ENCODE measurements around the gene ICAM5.

ICAM5 gene

GRCh38 chr19:10289167-10289835 lies 451 bp upstream of the ICAM5 start:
- H3K9ac ChIP-seq (ENCODE audit: low read depth, low read length): no peak overlapping the region
- no peaks in the 10 kb centered on the region for H3K36me3 ChIP-seq (ENCODE audit: control insufficient read depth, insufficient read depth, low read length)
- H3K4me3 ChIP-seq (ENCODE audit: low read depth, low read length): peak overlapping the region; percentile 79
- peaks cover 2% of the 10 kb centered on the region for H3K4me1 ChIP-seq (ENCODE audit: control insufficient read depth, insufficient read depth, low read length)
- no peaks in the 10 kb centered on the region for H3K9me3 ChIP-seq (ENCODE audit: control insufficient read depth, insufficient read depth, low read length)
- H3K27me3 ChIP-seq (ENCODE audit: control insufficient read depth, insufficient read depth, low read length): peaks cover 82% of the 10 kb centered on the region

DNA sequence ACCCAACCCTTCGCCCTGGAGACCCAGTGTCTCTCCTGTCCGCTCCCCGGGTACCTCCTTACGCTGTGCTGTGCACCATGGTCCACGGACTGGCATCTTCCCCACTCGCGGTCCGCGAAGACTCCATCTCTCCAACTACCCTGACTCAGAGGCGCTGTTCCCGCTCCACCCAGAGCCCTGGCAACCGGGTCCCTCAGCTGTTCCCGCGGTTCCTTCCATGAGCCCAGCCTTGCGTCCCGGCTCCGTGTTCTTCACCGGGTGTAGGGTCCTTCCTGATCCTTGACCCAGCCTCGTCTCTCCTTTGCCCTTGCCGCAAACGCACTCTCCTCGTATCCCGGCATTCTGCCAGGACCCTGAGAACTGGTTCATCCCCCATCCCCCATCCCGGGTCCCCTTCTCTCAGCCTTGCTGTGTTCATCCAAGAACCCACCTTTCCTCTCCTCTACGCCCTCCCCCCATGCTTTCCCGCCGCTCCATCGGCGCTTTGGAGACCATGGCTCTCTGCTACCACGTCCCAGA lies 664 bp downstream of the ICAM5 start:
- H3K9me3 ChIP-seq (ENCODE audit: control insufficient read depth, insufficient read depth, low read length): no peaks in the 10 kb centered on the region
- peaks cover 2% of the 10 kb centered on the region for H3K4me1 ChIP-seq (ENCODE audit: control insufficient read depth, insufficient read depth, low read length)
- H3K4me3 ChIP-seq (ENCODE audit: low read depth, low read length): peak overlapping the region; percentile 79
- H3K27me3 ChIP-seq (ENCODE audit: control insufficient read depth, insufficient read depth, low read length): peaks cover 89% of the 10 kb centered on the region
- no peaks in the 10 kb centered on the region for H3K36me3 ChIP-seq (ENCODE audit: control insufficient read depth, insufficient read depth, low read length)
- no peak overlapping the region for H3K9ac ChIP-seq (ENCODE audit: low read depth, low read length)

- Histone ChIP-seq H3K9me3 (ENCODE audit: control insufficient read depth, insufficient read depth, low read length) (no peaks in the 10 kb centered on the region), H3K4me1 (ENCODE audit: control insufficient read depth, insufficient read depth, low read length) (peaks cover 2% of the 10 kb centered on the region), H3K27me3 (ENCODE audit: control insufficient read depth, insufficient read depth, low read length) (peaks cover 93% of the 10 kb centered on the region)
These were observed 1.3 kb downstream of the ICAM5 start for GRCh38 chr19:10290876-10291553.

GRCh38 chr19:10291554-10292205 lies 1.9 kb downstream of the ICAM5 start:
- no peaks in the 10 kb centered on the region for H3K36me3 ChIP-seq (ENCODE audit: control insufficient read depth, insufficient read depth, low read length)
- H3K4me1 ChIP-seq (ENCODE audit: control insufficient read depth, insufficient read depth, low read length): no peaks in the 10 kb centered on the region
- no peaks in the 10 kb centered on the region for H3K9me3 ChIP-seq (ENCODE audit: control insufficient read depth, insufficient read depth, low read length)
- peaks cover 92% of the 10 kb centered on the region for H3K27me3 ChIP-seq (ENCODE audit: control insufficient read depth, insufficient read depth, low read length)
- no peak overlapping the region for H3K9ac ChIP-seq (ENCODE audit: low read depth, low read length)
- peak overlapping the region; percentile 79 for H3K4me3 ChIP-seq (ENCODE audit: low read depth, low read length)

More at GRCh38 chr19:10290876-10291553, 1.3 kb downstream of the ICAM5 start:
- no peaks in the 10 kb centered on the region for H3K36me3 ChIP-seq (ENCODE audit: control insufficient read depth, insufficient read depth, low read length)
- no peak overlapping the region for H3K9ac ChIP-seq (ENCODE audit: low read depth, low read length)
- peak overlapping the region; percentile 79 for H3K4me3 ChIP-seq (ENCODE audit: low read depth, low read length)

GRCh38 chr19:10292206-10292788 lies 2.5 kb downstream of the ICAM5 start:
- no peak overlapping the region for H3K9ac ChIP-seq (ENCODE audit: low read depth, low read length)
- H3K9me3 ChIP-seq (ENCODE audit: control insufficient read depth, insufficient read depth, low read length): no peaks in the 10 kb centered on the region
- peaks cover 91% of the 10 kb centered on the region for H3K27me3 ChIP-seq (ENCODE audit: control insufficient read depth, insufficient read depth, low read length)
- H3K4me1 ChIP-seq (ENCODE audit: control insufficient read depth, insufficient read depth, low read length): no peaks in the 10 kb centered on the region
- H3K4me3 ChIP-seq (ENCODE audit: low read depth, low read length): peak overlapping the region; percentile 79
- no peaks in the 10 kb centered on the region for H3K36me3 ChIP-seq (ENCODE audit: control insufficient read depth, insufficient read depth, low read length)

DNA sequence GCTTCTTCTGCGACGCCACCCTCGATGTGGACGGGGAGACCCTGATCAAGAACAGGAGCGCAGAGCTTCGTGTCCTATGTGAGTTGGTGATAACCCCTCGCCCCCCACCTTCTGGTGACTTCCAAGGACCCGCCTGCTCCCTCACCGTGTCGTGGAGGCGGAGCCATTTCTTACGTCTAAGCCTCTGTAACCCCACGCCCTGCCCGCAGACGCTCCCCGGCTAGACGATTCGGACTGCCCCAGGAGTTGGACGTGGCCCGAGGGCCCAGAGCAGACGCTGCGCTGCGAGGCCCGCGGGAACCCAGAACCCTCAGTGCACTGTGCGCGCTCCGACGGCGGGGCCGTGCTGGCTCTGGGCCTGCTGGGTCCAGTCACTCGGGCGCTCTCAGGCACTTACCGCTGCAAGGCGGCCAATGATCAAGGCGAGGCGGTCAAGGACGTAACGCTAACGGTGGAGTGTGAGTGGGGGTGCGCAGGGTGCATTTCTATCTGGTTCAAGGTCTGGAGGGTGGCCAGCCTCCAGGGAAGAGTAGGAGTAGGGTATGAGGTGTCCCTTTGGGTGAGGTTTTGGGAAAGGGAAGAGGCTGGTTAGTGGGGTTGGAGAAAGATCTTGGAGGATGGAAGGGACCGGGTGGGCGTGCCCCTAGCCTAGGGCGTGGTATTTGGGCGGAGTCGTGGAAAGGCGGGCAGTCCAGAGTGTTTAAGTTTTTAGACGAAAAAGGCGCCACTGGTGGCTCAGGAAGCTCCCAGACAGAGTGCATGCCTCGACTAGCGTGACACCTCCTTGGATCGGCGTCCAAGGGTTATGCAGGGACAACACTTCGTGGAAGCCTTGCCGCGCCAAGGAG lies 3.3 kb downstream of the ICAM5 start:
- peak overlapping the region; percentile 57 for H3K4me3 ChIP-seq (ENCODE audit: low read depth, low read length)
- no peak overlapping the region for H3K9ac ChIP-seq (ENCODE audit: low read depth, low read length)
- peaks cover 84% of the 10 kb centered on the region for H3K27me3 ChIP-seq (ENCODE audit: control insufficient read depth, insufficient read depth, low read length)
- H3K9me3 ChIP-seq (ENCODE audit: control insufficient read depth, insufficient read depth, low read length): no peaks in the 10 kb centered on the region
- H3K4me1 ChIP-seq (ENCODE audit: control insufficient read depth, insufficient read depth, low read length): no peaks in the 10 kb centered on the region
- no peaks in the 10 kb centered on the region for H3K36me3 ChIP-seq (ENCODE audit: control insufficient read depth, insufficient read depth, low read length)

- H3K4me1 ChIP-seq (ENCODE audit: control insufficient read depth, insufficient read depth, low read length): no peaks in the 10 kb centered on the region
- H3K9me3 ChIP-seq (ENCODE audit: control insufficient read depth, insufficient read depth, low read length): no peaks in the 10 kb centered on the region
- no peaks in the 10 kb centered on the region for H3K36me3 ChIP-seq (ENCODE audit: control insufficient read depth, insufficient read depth, low read length)
- H3K4me3 ChIP-seq (ENCODE audit: low read depth, low read length): peak overlapping the region; percentile 26
- H3K27me3 ChIP-seq (ENCODE audit: control insufficient read depth, insufficient read depth, low read length): peaks cover 76% of the 10 kb centered on the region
- H3K9ac ChIP-seq (ENCODE audit: low read depth, low read length): no peak overlapping the region
These were observed 4.0 kb downstream of the ICAM5 start for GRCh38 chr19:10293637-10294367.

DNA sequence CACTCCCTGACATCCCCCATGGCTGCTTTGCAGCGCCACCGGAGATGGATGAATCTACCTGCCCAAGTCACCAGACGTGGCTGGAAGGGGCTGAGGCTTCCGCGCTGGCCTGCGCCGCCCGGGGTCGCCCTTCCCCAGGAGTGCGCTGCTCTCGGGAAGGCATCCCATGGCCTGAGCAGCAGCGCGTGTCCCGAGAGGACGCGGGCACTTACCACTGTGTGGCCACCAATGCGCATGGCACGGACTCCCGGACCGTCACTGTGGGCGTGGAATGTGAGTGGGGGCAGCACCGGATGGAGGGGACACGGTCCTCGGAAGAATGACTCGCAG lies 4.6 kb downstream of the ICAM5 start:
- no peaks in the 10 kb centered on the region for H3K36me3 ChIP-seq (ENCODE audit: control insufficient read depth, insufficient read depth, low read length)
- peak overlapping the region; percentile 26 for H3K4me3 ChIP-seq (ENCODE audit: low read depth, low read length)
- no peaks in the 10 kb centered on the region for H3K9me3 ChIP-seq (ENCODE audit: control insufficient read depth, insufficient read depth, low read length)
- H3K9ac ChIP-seq (ENCODE audit: low read depth, low read length): no peak overlapping the region
- peaks cover 71% of the 10 kb centered on the region for H3K27me3 ChIP-seq (ENCODE audit: control insufficient read depth, insufficient read depth, low read length)
- H3K4me1 ChIP-seq (ENCODE audit: control insufficient read depth, insufficient read depth, low read length): no peaks in the 10 kb centered on the region

GRCh38 chr19:10295305-10295846 lies 5.6 kb downstream of the ICAM5 start:
- no peaks in the 10 kb centered on the region for H3K9me3 ChIP-seq (ENCODE audit: control insufficient read depth, insufficient read depth, low read length)
- H3K4me1 ChIP-seq (ENCODE audit: control insufficient read depth, insufficient read depth, low read length): no peaks in the 10 kb centered on the region
- no peaks in the 10 kb centered on the region for H3K36me3 ChIP-seq (ENCODE audit: control insufficient read depth, insufficient read depth, low read length)
- H3K4me3 ChIP-seq (ENCODE audit: low read depth, low read length): peak overlapping the region; percentile 68
- no peak overlapping the region for H3K9ac ChIP-seq (ENCODE audit: low read depth, low read length)
- H3K27me3 ChIP-seq (ENCODE audit: control insufficient read depth, insufficient read depth, low read length): peaks cover 63% of the 10 kb centered on the region

- Histone ChIP-seq H3K4me1 (ENCODE audit: control insufficient read depth, insufficient read depth, low read length) (no peaks in the 10 kb centered on the region), H3K9me3 (ENCODE audit: control insufficient read depth, insufficient read depth, low read length) (no peaks in the 10 kb centered on the region), H3K9ac (ENCODE audit: low read depth, low read length) (no peak overlapping the region), H3K36me3 (ENCODE audit: control insufficient read depth, insufficient read depth, low read length) (no peaks in the 10 kb centered on the region), H3K27me3 (ENCODE audit: control insufficient read depth, insufficient read depth, low read length) (peaks cover 57% of the 10 kb centered on the region), H3K4me3 (ENCODE audit: low read depth, low read length) (peak overlapping the region; percentile 68)
These were observed 6.3 kb downstream of the ICAM5 start for GRCh38 chr19:10295847-10296591.
